Measurements from ENCODE around the gene CWH43. TPM values are rescaled to one million over a fixed set of nuclear protein-coding genes. Genes with fewer than 3 reads are reported as not detected.
"Not testable (repeated sequence)": the region's sequence is repeated elsewhere in the genome, so short reads cannot be mapped to it uniquely, and the experiment has no call there.

CWH43 gene
- total RNA-seq, 1 donor from 2014 or later = not detected

GRCh38 chr4:49097071-49097470, 111.0 kb downstream of the CWH43 start:
- CTCF ChIA-PET; DNase-seq; intact Hi-C loops (cut with micrococcal nuclease); H3K4me1 Mint-ChIP-seq; ATAC-seq (ENCODE audit: low read depth); H3K27ac Mint-ChIP-seq; H3K4me3 Mint-ChIP-seq; H3K27me3 Mint-ChIP-seq; H3K36me3 Mint-ChIP-seq (ENCODE audit: low read depth); POLR2A ChIA-PET: not testable (repeated sequence)
- peaks cover 43% of the 10 kb centered on the region for H3K9me3 Mint-ChIP-seq

GRCh38 chr4:49097505-49097904, 111.4 kb downstream of the CWH43 start:
- H3K4me3 Mint-ChIP-seq; CTCF ChIA-PET; H3K36me3 Mint-ChIP-seq (ENCODE audit: low read depth); H3K4me1 Mint-ChIP-seq; H3K27ac Mint-ChIP-seq; H3K27me3 Mint-ChIP-seq; POLR2A ChIA-PET; DNase-seq; intact Hi-C loops (cut with micrococcal nuclease); ATAC-seq (ENCODE audit: low read depth): not testable (repeated sequence)
- H3K9me3 Mint-ChIP-seq = peaks cover 45% of the 10 kb centered on the region

- H3K4me1 Mint-ChIP-seq; DNase-seq; H3K27me3 Mint-ChIP-seq; CTCF ChIA-PET; H3K36me3 Mint-ChIP-seq (ENCODE audit: low read depth); intact Hi-C loops (cut with micrococcal nuclease); H3K27ac Mint-ChIP-seq; H3K4me3 Mint-ChIP-seq; ATAC-seq (ENCODE audit: low read depth); POLR2A ChIA-PET: not testable (repeated sequence)
- H3K9me3 Mint-ChIP-seq = peaks cover 45% of the 10 kb centered on the region
Measured at GRCh38 chr4:49098034-49098759, 112.1 kb downstream of the CWH43 start.

GRCh38 chr4:49099831-49100444, 113.9 kb downstream of the CWH43 start:
- peaks cover 54% of the 10 kb centered on the region for H3K9me3 Mint-ChIP-seq
- CTCF ChIA-PET; intact Hi-C loops (cut with micrococcal nuclease); H3K4me3 Mint-ChIP-seq; H3K4me1 Mint-ChIP-seq; POLR2A ChIA-PET; H3K27ac Mint-ChIP-seq; DNase-seq; H3K27me3 Mint-ChIP-seq; ATAC-seq (ENCODE audit: low read depth); H3K36me3 Mint-ChIP-seq (ENCODE audit: low read depth): not testable (repeated sequence)

- intact Hi-C loops (cut with micrococcal nuclease); H3K27me3 Mint-ChIP-seq; H3K27ac Mint-ChIP-seq; POLR2A ChIA-PET; H3K36me3 Mint-ChIP-seq (ENCODE audit: low read depth); ATAC-seq (ENCODE audit: low read depth); CTCF ChIA-PET; H3K4me3 Mint-ChIP-seq; H3K4me1 Mint-ChIP-seq; DNase-seq: not testable (repeated sequence)
- H3K9me3 Mint-ChIP-seq = peaks cover 62% of the 10 kb centered on the region
Measured at GRCh38 chr4:49102344-49102898, 116.3 kb downstream of the CWH43 start.

- H3K4me1 Mint-ChIP-seq; ATAC-seq (ENCODE audit: low read depth); POLR2A ChIA-PET; CTCF ChIA-PET; H3K27ac Mint-ChIP-seq; H3K4me3 Mint-ChIP-seq; DNase-seq; H3K27me3 Mint-ChIP-seq; intact Hi-C loops (cut with micrococcal nuclease); H3K36me3 Mint-ChIP-seq (ENCODE audit: low read depth): not testable (repeated sequence)
- H3K9me3 Mint-ChIP-seq = peaks cover 61% of the 10 kb centered on the region
Measured at GRCh38 chr4:49103436-49104136, 117.5 kb downstream of the CWH43 start.

GRCh38 chr4:49104231-49104930, 118.3 kb downstream of the CWH43 start:
- intact Hi-C loops (cut with micrococcal nuclease); H3K27ac Mint-ChIP-seq; CTCF ChIA-PET; H3K27me3 Mint-ChIP-seq; ATAC-seq (ENCODE audit: low read depth); DNase-seq; H3K4me1 Mint-ChIP-seq; POLR2A ChIA-PET; H3K4me3 Mint-ChIP-seq; H3K36me3 Mint-ChIP-seq (ENCODE audit: low read depth): not testable (repeated sequence)
- peaks cover 55% of the 10 kb centered on the region for H3K9me3 Mint-ChIP-seq

GRCh38 chr4:49105248-49105904, 119.3 kb downstream of the CWH43 start:
- H3K4me3 Mint-ChIP-seq; ATAC-seq (ENCODE audit: low read depth); DNase-seq; H3K27ac Mint-ChIP-seq; POLR2A ChIA-PET; CTCF ChIA-PET; H3K27me3 Mint-ChIP-seq; H3K4me1 Mint-ChIP-seq; intact Hi-C loops (cut with micrococcal nuclease); H3K36me3 Mint-ChIP-seq (ENCODE audit: low read depth): not testable (repeated sequence)
- H3K9me3 Mint-ChIP-seq = peaks cover 53% of the 10 kb centered on the region

GRCh38 chr4:49107262-49107661, 121.2 kb downstream of the CWH43 start:
- ATAC-seq (ENCODE audit: low read depth); POLR2A ChIA-PET; H3K36me3 Mint-ChIP-seq (ENCODE audit: low read depth); CTCF ChIA-PET; intact Hi-C loops (cut with micrococcal nuclease); H3K4me1 Mint-ChIP-seq; H3K4me3 Mint-ChIP-seq; H3K27me3 Mint-ChIP-seq; H3K27ac Mint-ChIP-seq; DNase-seq: not testable (repeated sequence)
- H3K9me3 Mint-ChIP-seq = peaks cover 57% of the 10 kb centered on the region

GRCh38 chr4:49108183-49108978, 122.3 kb downstream of the CWH43 start:
- CTCF ChIA-PET; H3K27me3 Mint-ChIP-seq; DNase-seq; ATAC-seq (ENCODE audit: low read depth); H3K4me3 Mint-ChIP-seq; intact Hi-C loops (cut with micrococcal nuclease); H3K27ac Mint-ChIP-seq; H3K4me1 Mint-ChIP-seq; H3K36me3 Mint-ChIP-seq (ENCODE audit: low read depth); POLR2A ChIA-PET: not testable (repeated sequence)
- peaks cover 50% of the 10 kb centered on the region for H3K9me3 Mint-ChIP-seq

All from activated B cell treated with CpG ODN at 0.5 μM for 24 hours (primary cell).